Activated CD4-positive, alpha-beta T cell treated with anti-CD3 and anti-CD28 coated beads, Interleukin-2, amount 50 U/mL, for 48 hours (primary cell): ENCODE measurements around the gene ANKRD13D.
A peak's percentile ranks its signal among the peaks of the same experiment; 100 is the strongest.
"Not testable (repeated sequence)": the region's sequence is repeated elsewhere in the genome, so short reads cannot be mapped to it uniquely, and the experiment has no call there.

Experiments
- DNase-seq, 2 experiments: peaks; one replicate each; pipeline ENCODE4 v3.0.0-alpha.2; 2020

Gene ANKRD13D

GRCh38 chr11:67306769-67307544 is 17.9 kb downstream of the ANKRD13D start:
- no peak for DNase-seq

- DNase-seq: no peak
Observed at GRCh38 chr11:67307545-67308001, 18.5 kb downstream of the ANKRD13D start.

DNA sequence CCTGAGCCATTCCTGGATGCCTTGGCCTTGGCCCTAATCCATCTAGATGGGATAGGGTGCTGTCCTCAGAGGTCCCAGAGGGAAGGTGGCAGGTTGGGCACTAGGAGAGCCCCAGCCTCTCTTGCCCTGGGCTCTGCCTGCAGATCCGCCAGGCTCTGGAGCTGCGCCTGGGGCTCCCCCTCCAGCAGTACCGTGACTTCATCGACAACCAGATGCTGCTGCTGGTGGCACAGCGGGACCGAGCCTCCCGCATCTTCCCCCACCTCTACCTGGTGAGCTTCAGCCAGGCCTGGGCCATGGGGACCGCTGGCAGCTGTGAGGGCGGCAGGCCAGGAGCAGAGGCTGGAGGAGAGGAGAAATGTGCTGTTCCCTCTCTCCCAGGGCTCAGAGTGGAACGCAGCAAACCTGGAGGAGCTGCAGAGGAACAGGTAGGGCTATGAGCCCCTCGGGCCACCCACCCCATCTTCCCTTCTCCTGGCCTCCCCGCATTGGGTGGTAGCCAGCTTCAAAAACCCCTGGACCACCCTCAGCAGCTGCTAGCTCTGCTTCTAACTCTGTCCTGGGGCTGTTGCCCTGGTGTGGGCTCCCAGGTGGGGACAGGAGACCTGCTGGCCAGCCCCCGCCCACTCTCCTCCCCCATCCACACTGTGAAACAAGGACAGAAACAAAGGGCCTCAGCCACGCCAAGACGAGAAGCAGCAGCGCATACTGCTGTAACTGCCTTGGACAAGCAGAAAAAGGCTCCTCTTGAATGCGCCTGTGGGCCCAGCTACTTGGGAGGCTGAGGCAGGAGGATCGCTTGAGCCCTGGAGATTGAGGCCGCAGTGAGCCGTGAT is 19.1 kb downstream of the ANKRD13D start:
- DNase-seq: no peak

- no peak for DNase-seq
Observed at GRCh38 chr11:67309166-67309565, 20.1 kb downstream of the ANKRD13D start.

DNA sequence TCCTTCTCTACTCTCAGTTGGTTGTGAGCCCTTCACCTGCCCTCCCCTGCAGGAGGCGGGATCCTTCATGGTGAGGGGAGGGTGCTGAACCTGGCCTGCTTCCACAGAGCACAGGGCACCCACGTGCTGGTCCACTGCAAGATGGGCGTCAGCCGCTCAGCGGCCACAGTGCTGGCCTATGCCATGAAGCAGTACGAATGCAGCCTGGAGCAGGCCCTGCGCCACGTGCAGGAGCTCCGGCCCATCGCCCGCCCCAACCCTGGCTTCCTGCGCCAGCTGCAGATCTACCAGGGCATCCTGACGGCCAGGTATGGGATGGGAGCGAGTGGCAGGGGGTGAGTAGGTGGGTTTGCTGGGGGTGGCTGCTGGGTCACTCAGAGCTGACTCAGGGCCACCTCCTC is 20.6 kb downstream of the ANKRD13D start:
- no peak for DNase-seq

GRCh38 chr11:67310246-67311050 is 21.3 kb downstream of the ANKRD13D start:
- DNase-seq: no peak

DNA sequence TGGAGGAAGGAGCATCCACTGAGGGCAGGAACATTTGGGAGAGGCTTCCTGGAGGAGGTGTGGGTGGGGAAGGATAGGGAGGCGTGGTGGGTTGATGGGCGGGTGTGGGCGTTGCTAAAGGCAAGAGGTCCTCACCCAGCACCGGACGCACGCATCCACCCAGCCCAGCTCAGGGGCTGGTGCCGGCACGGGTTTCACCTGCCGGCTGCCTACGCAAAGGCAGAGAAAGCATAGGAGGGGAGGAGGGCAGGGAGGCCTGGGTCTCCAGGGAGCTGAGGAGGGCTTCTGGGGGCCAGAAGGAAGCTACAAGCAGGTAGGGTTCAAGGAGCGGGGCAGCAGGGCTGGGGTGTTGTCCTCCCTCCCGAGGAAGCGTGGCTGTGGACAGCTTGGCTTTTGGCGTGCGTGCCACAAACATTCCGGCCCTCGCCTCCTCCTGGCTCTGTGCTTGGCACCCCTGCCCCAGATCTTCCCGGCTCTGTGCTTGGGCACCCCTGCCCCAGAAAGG is 22.0 kb downstream of the ANKRD13D start:
- no peak for DNase-seq

DNA sequence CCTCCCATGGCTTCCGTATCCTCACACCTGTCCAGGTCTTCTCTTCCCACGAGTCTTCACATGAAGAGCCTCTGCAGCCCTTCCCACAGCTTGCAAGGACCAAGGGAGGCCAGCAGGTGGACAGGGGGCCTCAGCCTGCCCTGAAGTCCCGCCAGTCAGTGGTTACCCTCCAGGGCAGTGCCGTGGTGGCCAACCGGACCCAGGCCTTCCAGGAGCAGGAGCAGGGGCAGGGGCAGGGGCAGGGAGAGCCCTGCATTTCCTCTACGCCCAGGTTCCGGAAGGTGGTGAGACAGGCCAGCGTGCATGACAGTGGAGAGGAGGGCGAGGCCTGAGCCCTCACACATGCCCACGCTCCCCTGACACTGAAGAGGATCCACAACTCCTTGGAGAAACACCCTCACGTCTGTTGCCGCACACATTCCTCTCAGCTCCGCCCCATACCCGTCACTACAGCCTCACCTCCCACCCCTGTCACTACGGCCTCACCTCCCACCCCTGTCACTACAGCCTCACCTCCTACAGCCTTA is 22.5 kb downstream of the ANKRD13D start:
- no peak for DNase-seq

GRCh38 chr11:67312187-67313021 is 23.3 kb downstream of the ANKRD13D start:
- DNase-seq: peak; percentile 41 to 56

DNA sequence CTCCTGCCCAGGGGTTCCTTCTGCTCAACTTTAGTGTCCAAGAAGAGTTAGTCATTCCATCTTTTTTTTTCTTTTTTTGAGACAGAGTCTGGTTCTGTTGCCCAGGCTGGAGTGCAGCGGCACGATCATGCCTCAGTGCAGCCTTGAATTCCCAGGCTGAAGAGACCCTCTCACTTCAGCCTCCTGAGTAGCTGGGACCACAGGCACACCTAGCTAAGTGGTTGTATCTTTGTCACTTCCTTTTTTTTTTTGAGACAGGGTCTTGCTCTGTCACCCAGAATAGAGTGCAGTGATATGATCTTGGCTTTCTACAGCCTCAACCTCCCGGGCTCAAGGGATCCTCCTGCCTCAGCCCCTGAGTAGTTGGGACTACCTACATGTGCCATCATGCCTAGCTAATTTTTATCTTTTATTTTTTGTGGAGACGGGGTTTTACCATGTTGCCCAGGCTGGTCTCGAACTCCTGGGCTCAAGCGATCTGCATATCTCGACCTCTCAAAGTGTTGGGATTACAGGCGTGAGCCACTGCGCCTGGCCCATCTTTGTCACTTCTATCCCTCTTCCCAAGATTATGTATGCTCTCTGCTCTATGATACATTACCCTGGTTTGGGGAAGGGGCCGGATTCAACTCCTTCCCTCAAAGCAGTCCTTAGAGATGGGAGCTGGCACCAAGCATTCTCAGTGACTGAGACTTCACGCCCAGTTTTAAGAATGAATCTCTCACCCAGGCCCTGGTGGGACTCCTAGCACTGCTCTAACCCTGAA is 24.2 kb downstream of the ANKRD13D start:
- no peak for DNase-seq

DNA sequence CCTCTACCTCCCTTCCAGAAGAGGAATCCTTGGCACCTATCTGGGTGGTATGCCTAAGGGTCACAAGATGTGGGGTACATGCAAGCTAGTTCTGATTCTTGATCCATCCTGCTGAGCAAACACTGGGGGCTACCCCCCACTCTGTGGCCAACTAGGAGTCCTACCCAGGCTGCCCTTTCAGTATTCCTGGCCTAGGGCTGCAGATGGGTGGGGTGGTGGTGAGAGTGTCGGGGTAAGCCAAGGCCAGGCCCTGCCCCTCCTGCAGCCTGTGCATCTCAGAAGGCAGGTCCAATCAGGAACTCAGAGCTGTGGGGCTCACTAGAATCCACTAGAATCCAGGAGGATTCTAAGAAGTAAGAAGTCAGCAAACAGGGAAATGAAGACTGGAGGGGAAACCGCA is 25.1 kb downstream of the ANKRD13D start:
- DNase-seq: no peak

DNA sequence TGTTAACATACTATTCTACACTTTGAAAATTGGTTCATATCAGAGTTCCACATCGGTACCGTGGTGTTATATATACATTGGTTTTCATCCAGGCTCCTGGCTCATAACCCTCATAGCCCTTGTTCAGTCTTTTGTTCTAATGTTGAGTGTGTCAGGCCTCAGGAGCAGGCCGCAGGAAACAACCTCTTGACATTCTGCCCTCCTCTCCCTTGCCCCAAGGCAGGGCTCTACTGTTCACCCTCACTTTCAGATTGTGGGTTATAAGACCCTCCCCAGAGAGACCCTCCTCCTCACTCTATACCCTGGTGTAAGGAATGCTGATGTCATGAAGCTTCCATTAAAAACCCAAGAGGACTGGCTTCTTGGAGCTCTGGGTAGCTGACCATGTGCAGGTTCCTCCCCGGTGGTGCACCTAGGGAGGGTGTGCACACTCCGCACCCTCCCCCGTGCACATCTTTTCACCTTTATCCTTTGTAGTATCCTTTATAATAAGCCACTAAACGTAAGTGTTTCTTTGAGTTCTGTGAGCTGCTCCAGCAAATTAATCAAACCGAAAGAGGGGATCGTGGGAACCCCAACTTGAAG is 26.3 kb downstream of the ANKRD13D start:
- no peak for DNase-seq

GRCh38 chr11:67316882-67317204 is 27.7 kb downstream of the ANKRD13D start:
- DNase-seq: no peak

DNA sequence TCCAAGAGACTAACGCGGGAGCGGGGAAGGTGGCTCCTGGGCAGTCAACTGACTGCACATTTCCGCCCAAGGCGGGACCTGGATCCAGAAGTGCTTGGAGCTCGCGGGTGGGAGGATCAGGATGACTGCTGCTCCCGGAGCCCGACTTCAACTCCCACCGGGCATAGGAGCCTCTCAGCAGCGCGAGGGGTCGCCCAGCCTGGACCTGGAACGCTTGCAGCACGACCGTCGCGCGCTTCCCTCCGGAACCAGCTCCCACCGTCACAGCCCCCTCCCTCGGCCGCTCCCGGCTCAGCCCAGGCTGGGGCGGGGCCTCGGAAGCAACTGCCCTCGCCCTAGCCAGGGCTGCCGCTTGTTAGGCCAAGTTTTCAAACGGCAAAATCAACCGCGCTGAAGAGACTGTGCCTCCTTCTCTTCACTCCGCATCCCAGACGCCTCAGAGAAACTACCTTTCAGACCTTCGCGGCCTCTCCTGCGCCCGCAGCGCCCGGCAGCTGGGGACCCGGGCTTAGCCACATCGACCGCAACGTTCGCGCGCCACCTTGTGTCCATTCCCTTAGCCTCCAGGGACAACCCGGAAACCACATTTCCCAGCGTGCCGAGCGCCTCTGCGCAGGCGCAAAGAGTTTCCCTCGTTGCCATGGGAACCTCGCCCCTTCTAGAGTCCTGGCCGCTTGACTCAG is 28.2 kb downstream of the ANKRD13D start:
- DNase-seq: peak; percentile 99

DNA sequence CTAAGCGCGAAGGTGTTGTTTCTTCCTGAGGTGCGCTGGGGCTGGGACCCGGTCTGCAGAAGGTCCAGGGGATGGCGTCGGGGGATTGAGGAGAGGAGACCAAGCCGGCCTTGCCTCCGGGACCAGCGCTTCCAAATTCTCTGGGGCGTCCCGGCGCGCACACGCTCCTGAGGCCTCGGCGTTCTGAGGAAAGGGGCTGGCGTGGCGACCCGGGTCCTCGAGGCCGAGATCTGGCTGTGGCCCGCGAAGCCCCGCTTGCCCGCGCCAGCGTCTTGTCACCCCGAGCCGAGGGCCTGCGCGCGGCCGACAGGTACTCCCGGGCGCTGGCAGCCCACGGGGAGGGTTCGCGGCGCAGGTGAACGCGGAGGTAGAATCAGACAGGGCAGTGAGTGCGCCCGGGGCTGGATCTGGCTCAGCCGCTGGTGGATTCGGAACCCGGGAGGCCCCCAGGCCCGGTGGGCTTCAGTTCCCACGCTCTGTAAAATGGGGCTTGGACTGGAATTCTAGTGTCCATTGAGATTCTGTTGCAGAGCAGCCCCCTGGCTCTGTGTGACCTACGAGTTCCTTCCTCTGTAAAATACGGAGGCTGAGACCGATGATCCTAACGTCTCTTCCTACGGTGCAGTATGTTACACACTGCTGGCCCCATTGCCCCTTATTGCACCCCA is 28.9 kb downstream of the ANKRD13D start:
- no peak for DNase-seq

DNA sequence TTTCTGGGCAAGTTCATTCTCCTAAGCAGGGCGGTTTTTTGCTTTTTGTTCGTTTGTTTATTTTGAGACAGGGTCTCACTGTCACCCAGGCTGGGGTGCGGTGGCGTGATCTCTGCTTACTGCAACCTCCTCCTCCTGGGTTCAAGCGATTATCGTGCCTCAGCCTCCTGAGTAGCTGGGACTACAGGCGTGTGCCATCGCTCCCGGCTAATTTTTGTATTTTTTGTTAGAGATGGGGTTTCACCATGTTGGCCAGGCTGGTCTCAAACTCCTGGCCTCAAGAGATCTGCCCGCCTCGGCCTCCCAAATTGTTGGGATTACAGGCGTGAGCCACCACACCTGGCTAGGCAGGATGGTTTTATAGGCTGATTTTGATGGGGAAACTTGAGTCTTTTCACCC is 29.8 kb downstream of the ANKRD13D start:
- not testable (repeated sequence) for DNase-seq

DNA sequence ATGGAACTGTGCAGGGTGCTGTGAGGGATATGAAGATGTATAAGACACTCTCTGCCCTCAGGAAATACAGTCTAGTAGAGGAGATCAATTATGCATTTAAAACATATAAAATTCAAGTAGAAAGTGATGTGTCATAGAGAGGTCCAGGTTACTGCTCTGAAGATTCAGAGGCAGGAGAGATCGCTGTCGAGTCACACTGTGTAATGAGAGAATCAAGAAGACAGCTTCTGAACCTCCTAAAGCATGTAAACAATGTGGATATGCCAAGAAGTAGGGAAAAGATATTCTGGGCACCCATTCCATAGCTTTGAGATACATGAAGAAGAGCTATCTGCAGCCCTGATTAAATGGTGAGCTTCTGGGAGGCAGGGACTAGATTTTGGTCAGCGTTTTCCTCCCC is 30.9 kb downstream of the ANKRD13D start:
- DNase-seq: no peak

GRCh38 chr11:67320691-67321090 is 31.6 kb downstream of the ANKRD13D start:
- DNase-seq: no peak

GRCh38 chr11:67321313-67321871 is 32.3 kb downstream of the ANKRD13D start:
- no peak for DNase-seq
